ENCODE data around the gene KNDC1.

Gene KNDC1

DNA sequence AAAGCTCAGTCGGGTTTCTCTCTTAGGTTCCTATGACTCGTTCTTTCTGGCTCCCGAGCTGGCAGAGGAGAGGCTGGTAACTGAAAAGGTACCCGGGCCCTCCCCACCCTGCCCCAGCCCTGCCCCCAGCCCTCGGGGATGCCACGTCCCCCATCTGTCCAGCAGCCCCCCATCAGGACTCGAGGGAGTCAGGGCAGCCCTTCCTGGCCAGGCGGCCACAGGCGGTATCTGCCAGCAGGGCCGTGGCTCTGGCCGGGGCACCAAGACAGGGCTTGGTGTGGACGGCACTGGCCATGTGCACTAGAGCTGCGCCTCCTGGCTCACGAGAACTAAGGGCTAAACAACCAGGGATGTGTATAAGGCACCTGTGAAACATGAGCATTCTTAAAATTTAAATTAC is 29.7 kb downstream of the KNDC1 start:
- Histone ChIP-seq H3K4me1 (ENCODE audit: low read length) (no peaks in the 10 kb centered on the region), H3K9ac (ENCODE audit: low read length) (no peak overlapping the region), H2AFZ (ENCODE audit: low read depth, low read length) (no peak overlapping the region), H3K4me2 (ENCODE audit: low read length) (no peak overlapping the region), H3K27ac (ENCODE audit: low read length) (no peak overlapping the region), H3K36me3 (replicated peaks; ENCODE audit: low read depth, low read length) (no peaks in the 10 kb centered on the region), H3K79me2 (ENCODE audit: low read length) (no peaks in the 10 kb centered on the region), H3K4me3 (ENCODE audit: low read length) (no peak overlapping the region), H4K20me1 (ENCODE audit: insufficient read depth, low read length) (no peaks in the 10 kb centered on the region), H3K9me3 (ENCODE audit: insufficient read depth, low read length) (no peaks in the 10 kb centered on the region), H3K27me3 (ENCODE audit: low read depth, low read length) (no peaks in the 10 kb centered on the region)
- no peak for TF ChIP-seq EZH2phosphoT487 (IDR thresholded peaks at IDR 0.05; ENCODE audit: low read depth)
- TF ChIP-seq, protein P1, sequence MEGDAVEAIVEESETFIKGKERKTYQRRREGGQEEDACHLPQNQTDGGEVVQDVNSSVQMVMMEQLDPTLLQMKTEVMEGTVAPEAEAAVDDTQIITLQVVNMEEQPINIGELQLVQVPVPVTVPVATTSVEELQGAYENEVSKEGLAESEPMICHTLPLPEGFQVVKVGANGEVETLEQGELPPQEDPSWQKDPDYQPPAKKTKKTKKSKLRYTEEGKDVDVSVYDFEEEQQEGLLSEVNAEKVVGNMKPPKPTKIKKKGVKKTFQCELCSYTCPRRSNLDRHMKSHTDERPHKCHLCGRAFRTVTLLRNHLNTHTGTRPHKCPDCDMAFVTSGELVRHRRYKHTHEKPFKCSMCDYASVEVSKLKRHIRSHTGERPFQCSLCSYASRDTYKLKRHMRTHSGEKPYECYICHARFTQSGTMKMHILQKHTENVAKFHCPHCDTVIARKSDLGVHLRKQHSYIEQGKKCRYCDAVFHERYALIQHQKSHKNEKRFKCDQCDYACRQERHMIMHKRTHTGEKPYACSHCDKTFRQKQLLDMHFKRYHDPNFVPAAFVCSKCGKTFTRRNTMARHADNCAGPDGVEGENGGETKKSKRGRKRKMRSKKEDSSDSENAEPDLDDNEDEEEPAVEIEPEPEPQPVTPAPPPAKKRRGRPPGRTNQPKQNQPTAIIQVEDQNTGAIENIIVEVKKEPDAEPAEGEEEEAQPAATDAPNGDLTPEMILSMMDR (IDR thresholded peaks at IDR 0.05; ENCODE audit: low read depth, low read length): no peak

DNA sequence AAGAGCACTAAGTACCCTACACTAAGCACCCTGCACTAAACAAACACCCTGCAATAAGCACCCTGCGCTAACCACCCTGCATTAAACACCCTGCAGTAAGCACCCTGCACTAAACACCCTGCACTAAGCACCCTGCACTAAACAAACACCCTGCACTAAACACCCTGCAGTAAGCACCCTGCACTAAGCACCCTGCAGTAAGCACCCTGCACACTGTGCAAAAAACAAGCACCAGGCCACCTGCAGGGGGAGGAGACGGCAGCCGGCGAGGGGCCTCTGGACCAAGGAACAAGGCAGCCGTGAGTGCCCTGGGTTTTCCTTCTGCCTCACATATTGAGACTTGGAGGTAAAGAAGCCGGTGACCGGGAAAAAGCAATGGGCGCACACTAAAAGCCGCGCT is 30.2 kb downstream of the KNDC1 start:
- H3K79me2 ChIP-seq (ENCODE audit: low read length): no peaks in the 10 kb centered on the region
- no peak overlapping the region for H3K27ac ChIP-seq (ENCODE audit: low read length)
- no peaks in the 10 kb centered on the region for H4K20me1 ChIP-seq (ENCODE audit: insufficient read depth, low read length)
- H3K36me3 ChIP-seq (replicated peaks; ENCODE audit: low read depth, low read length): no peaks in the 10 kb centered on the region
- no peaks in the 10 kb centered on the region for H3K4me1 ChIP-seq (ENCODE audit: low read length)
- no peak overlapping the region for H3K4me3 ChIP-seq (ENCODE audit: low read length)
- H3K9ac ChIP-seq (ENCODE audit: low read length): no peak overlapping the region
- no peak overlapping the region for H2AFZ ChIP-seq (ENCODE audit: low read depth, low read length)
- no peaks in the 10 kb centered on the region for H3K9me3 ChIP-seq (ENCODE audit: insufficient read depth, low read length)
- TF ChIP-seq EZH2phosphoT487 (IDR thresholded peaks at IDR 0.05; ENCODE audit: low read depth): no peak
- TF ChIP-seq, protein P1 (IDR thresholded peaks at IDR 0.05; ENCODE audit: low read depth, low read length): no peak
- no peaks in the 10 kb centered on the region for H3K27me3 ChIP-seq (ENCODE audit: low read depth, low read length)
- H3K4me2 ChIP-seq (ENCODE audit: low read length): no peak overlapping the region

DNA sequence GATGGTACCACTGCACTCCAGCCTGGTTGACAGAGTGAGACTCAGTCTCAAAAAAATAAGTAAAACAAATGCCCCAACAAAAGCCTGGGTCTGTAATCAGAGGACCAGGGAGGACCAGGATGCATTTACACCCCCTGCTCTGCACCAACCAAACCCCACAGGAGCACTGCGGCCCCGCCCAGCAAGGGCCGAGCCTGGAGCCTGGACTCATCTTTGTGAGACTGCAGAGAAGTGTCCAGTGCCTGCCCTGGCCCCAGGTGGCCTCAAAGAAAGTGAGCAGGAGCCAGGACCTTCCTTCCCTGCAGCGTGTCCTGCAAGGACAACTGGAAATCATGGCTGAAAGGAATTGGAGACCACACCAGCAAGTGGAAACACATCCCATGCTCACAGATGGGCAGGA is 31.6 kb downstream of the KNDC1 start:
- Histone ChIP-seq H3K4me1 (ENCODE audit: low read length) (no peaks in the 10 kb centered on the region), H3K79me2 (ENCODE audit: low read length) (no peaks in the 10 kb centered on the region), H2AFZ (ENCODE audit: low read depth, low read length) (no peak overlapping the region), H3K9ac (ENCODE audit: low read length) (no peak overlapping the region), H3K27me3 (ENCODE audit: low read depth, low read length) (no peaks in the 10 kb centered on the region), H3K36me3 (replicated peaks; ENCODE audit: low read depth, low read length) (no peaks in the 10 kb centered on the region), H3K4me2 (ENCODE audit: low read length) (no peak overlapping the region), H3K4me3 (ENCODE audit: low read length) (no peak overlapping the region), H3K9me3 (ENCODE audit: insufficient read depth, low read length) (no peaks in the 10 kb centered on the region), H4K20me1 (ENCODE audit: insufficient read depth, low read length) (no peaks in the 10 kb centered on the region), H3K27ac (ENCODE audit: low read length) (no peak overlapping the region)
- TF ChIP-seq, protein P1 (IDR thresholded peaks at IDR 0.05; ENCODE audit: low read depth, low read length): no peak
- TF ChIP-seq EZH2phosphoT487 (IDR thresholded peaks at IDR 0.05; ENCODE audit: low read depth): no peak

DNA sequence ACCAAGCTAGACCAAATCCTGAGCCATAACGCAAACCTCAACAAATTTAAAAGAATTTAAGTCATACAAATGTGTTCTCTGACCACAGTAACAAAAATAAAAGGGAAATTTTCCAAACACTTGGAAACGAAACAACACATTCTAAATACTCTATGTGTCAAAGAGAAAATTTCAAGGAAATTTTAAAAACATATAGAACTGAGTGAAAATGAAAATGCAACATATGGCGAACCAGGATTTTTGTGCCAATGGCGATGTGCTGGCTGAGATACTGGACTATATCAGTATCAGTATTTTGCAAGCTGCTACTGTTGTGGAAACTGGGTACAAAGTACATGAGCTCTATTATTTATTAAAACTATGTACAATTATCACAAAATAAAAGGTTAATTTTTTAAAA is 34.1 kb downstream of the KNDC1 start:
- no peaks in the 10 kb centered on the region for H3K4me1 ChIP-seq (ENCODE audit: low read length)
- no peak overlapping the region for H3K9ac ChIP-seq (ENCODE audit: low read length)
- H3K79me2 ChIP-seq (ENCODE audit: low read length): no peaks in the 10 kb centered on the region

More for the DNA sequence above, 34.1 kb downstream of the KNDC1 start:
- no peaks in the 10 kb centered on the region for H3K36me3 ChIP-seq (replicated peaks; ENCODE audit: low read depth, low read length)
- no peaks in the 10 kb centered on the region for H4K20me1 ChIP-seq (ENCODE audit: insufficient read depth, low read length)
- no peak overlapping the region for H2AFZ ChIP-seq (ENCODE audit: low read depth, low read length)
- H3K4me2 ChIP-seq (ENCODE audit: low read length): no peak overlapping the region
- no peak overlapping the region for H3K27ac ChIP-seq (ENCODE audit: low read length)
- TF ChIP-seq, protein P1 (IDR thresholded peaks at IDR 0.05; ENCODE audit: low read depth, low read length): no peak
- no peak for TF ChIP-seq EZH2phosphoT487 (IDR thresholded peaks at IDR 0.05; ENCODE audit: low read depth)
- no peak overlapping the region for H3K4me3 ChIP-seq (ENCODE audit: low read length)
- no peaks in the 10 kb centered on the region for H3K27me3 ChIP-seq (ENCODE audit: low read depth, low read length)
- no peaks in the 10 kb centered on the region for H3K9me3 ChIP-seq (ENCODE audit: insufficient read depth, low read length)
